Globus pallidus (tissue), 1 donor: ENCODE measurements around the gene CEP43.

Experiments used
- DNase-seq: peaks from one replicate; pipeline ENCODE4 v3.0.0-alpha.2; 2015; ENCODE audit warnings: low spot score

Gene CEP43

GRCh38 chr6:167013946-167014345 lies 14.7 kb downstream of the CEP43 start:
- no peak for DNase-seq

- no peak for DNase-seq
These were observed 16.1 kb downstream of the CEP43 start for GRCh38 chr6:167015302-167015701.

DNA sequence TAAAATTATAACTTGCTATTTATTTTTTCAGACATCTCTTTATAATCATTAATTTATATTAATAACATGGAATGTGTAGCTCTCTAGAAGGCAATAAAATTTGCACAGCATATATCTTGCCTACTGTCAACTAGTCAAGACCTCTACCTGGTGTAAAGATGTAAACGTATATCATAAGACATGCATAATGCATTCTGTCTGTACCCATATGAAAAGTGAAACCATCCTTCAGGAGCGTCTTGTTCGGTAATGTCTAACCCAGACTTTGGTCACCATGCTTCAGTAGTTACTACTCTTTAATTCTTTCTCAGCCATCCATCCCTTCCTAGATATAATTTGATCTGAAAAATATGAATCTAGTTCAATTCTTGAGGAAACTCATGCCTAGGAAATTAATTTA lies 21.0 kb downstream of the CEP43 start:
- no peak for DNase-seq

DNA sequence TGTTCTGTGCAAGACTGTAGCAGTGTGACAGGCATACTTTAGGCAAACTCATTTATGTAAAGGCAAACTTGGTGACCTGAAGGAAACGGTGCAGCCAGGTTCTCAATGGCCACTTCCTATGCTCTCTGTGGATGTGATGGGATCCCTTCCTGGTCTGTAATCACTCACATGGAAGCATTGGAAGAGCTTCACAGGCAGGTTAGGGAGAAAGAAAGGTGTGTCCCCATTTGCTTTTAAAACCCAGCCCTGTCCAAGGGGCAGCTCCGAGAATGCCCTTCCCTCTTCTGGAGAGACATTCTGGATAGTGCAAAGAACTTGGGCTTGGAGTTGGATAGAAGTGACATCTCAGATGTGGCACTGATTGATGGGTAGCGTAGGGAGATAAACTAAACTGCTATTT lies 28.1 kb downstream of the CEP43 start:
- no peak for DNase-seq

DNA sequence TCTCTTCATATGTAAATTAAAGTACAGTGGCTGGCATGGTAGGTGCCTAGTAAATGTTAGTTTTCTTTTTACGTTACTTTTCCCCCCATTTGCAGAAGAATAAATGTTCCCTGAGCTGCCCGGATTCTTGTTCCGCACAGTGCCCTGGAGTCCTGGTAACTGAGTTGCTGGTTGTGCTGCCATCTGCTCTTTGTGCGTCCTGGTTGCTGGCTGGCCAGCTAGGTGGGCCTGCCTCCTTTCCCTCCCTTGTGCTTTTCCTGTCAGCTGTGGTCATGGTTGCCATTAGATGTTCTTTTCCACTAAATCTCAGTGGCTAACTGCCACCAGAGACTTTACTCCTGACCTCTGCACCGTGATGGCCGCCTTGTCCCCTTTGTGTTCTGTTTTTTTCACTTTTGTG lies 28.6 kb downstream of the CEP43 start:
- peak; percentile 9 for DNase-seq

DNA sequence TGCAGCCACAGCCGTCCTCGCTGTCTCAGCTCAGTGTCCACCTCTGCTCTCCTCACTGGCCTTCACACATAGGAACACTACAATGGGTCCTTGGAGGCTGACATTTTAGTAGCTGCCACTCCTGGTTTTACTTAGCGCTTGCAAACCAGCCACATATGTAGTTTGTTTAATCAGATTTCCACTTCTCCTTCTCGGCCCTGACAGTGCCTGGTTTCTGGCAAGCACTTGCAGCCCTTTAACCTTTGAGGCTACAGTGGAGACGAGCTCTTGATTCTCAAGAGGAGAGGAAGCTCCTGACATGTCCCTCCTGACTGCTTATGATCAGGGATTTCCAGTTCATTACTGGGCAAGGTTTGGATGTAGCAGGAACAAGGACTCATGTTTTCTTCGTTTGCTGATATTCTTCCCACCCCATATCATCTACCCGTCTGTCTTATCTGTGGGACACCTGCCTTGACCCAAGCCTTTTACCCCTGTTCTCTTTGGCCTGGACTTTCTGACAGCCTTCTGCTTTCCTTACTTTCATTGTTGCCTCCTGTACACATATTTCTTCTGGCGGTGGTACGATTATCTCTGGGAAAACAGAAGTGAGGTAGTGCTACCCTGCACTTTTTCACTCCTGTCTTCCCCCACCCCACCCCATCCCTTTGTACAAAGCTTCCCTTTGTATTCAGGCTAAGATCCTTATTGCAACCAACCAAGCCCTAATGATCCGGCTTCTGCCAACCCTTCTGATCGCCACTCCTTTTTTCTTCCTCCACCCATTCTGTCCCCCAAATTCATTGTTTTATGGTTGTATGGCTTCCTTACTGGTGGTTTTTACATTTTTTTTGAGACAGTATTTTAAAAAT lies 31.2 kb downstream of the CEP43 start:
- peak; percentile 10 for DNase-seq

DNA sequence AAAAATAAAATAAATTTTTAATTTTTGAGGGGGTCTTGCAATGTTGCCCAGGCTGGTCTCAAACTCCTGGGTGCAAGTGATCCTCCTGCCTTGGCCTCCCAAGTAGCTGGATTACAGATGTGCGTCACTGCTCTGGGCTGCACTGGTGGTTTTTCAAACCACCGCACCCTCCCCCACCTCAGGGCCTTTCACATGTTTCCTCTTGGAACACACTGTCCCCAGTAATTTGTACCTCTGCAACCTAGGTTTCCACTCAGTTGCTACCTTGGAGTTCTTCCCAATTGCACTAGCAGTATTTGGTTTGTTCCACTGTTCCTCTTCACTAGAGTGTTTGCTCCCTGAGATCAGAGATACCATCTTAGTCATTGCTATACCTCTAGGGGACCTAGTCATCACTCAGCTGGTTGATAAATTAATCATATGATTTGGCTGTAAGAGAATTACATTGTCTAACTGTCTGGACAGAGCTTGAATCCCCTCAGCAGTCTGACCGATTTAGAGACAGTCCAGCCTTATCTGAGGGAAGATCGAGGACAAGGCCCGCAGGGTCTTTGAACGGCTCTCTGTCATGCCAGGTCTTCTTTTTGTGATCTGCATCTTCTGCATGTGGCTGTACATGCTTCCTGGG lies 32.0 kb downstream of the CEP43 start:
- no peak for DNase-seq

DNA sequence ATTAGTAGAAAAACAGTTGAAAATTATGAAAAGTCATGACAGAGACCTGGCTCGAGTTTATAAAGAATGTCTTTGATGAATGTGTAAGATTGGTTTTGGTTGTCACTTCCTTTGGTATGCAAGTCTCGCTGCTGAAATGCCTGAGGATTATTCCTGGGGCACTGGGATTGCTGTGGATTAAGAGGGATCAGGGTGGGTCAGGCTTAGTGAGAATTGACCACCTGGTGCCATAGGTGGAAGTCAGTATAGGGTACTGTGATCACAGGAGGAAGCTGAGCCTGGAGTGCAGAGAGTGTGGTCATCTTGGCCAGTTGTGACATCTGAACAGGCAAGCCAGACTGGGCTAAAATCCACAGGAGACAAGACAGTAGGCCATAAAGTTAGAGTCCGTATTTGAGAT lies 34.9 kb downstream of the CEP43 start:
- no peak for DNase-seq

- no peak for DNase-seq
These were observed 38.6 kb downstream of the CEP43 start for GRCh38 chr6:167037762-167038161.

- DNase-seq, result no peak
These were observed 45.5 kb downstream of the CEP43 start for GRCh38 chr6:167044696-167045095.

GRCh38 chr6:167045828-167046580 lies 46.8 kb downstream of the CEP43 start:
- no peak for DNase-seq

GRCh38 chr6:167046861-167047495 lies 47.8 kb downstream of the CEP43 start:
- DNase-seq, result no peak

- peak; percentile 47 for DNase-seq
These were observed 48.4 kb downstream of the CEP43 start for GRCh38 chr6:167047554-167047953.
